ENCODE data around the gene CPEB1. TPM values are rescaled to one million over a fixed set of nuclear protein-coding genes. Genes with fewer than 3 reads are reported as not detected.

Gene CPEB1
- total and polyA plus RNA-seq, 2 of the 13 experiments (the other 11 are each of a cell fraction or from before 2014, with no cell fraction given) = 0.03 to 0.07 TPM

GRCh38 chr15:82674873-82675272, 27.7 kb upstream of the CPEB1 start:
- no peak for ATAC-seq
- no peak for DNase-seq (ENCODE audit: low spot score)
- Histone ChIP-seq H3K9ac (ENCODE audit: insufficient read depth, low read depth, low read length) (no peak overlapping the region), H3K79me2 (ENCODE audit: insufficient read depth, low read length) (no peaks in the 10 kb centered on the region), H3K4me1 (ENCODE audit: insufficient read depth, low read length) (no peaks in the 10 kb centered on the region), H3K9me3 (ENCODE audit: low read length) (no peaks in the 10 kb centered on the region), H3K27ac (ENCODE audit: extremely low read length, insufficient read depth, low read length) (no peak overlapping the region), H3K4me2 (ENCODE audit: low read depth, low read length) (no peak overlapping the region), H3K27me3 (ENCODE audit: control insufficient read depth in 1 of 2, insufficient read depth in 2 of 2, low read length in 2 of 2) (peaks cover 0 to 8% of the 10 kb centered on the region in 2 experiments; a peak in 2 of 5 replicates), H3K4me3 (replicated peaks in 1 of 3; ENCODE audit: insufficient read depth in 1 of 3, low read depth in 2 of 3, low read length in 3 of 3) (no peak overlapping the region), H4K20me1 (ENCODE audit: insufficient read depth, low read length) (no peaks in the 10 kb centered on the region), H2AFZ (ENCODE audit: low read length) (no peak overlapping the region), H3K36me3 (replicated peaks in 1 of 2; ENCODE audit: control insufficient read depth in 1 of 2, insufficient read depth in 2 of 2, low read length in 2 of 2) (no peaks in the 10 kb centered on the region)
- intact Hi-C loops (cut with micrococcal nuclease; ENCODE audit: unreplicated experiment) = no loop called here
- no peak for FAIRE-seq
- in situ Hi-C loops (cut with HindIII; ENCODE audit: extremely low pct_ligation_motif_present, low pct_unique_long_range_greater_than_20kb) = no loop called here
- TF ChIP-seq RFX5 (IDR thresholded peaks at IDR 0.05; ENCODE audit: low read depth, low read length) (no peak), KDM5B (CRISPR knock-in tag; IDR thresholded peaks at IDR 0.05; ENCODE audit: borderline replicate concordance) (no peak), AHR (CRISPR knock-in tag; IDR thresholded peaks at IDR 0.05) (no peak), SNAPC4 (CRISPR knock-in tag; IDR thresholded peaks at IDR 0.05) (no peak), ZNF446 (CRISPR knock-in tag; IDR thresholded peaks at IDR 0.05) (no peak), BCL3 (CRISPR knock-in tag; IDR thresholded peaks at IDR 0.05) (no peak), ZC3H13 (CRISPR knock-in tag; IDR thresholded peaks at IDR 0.05) (no peak)
- no TSS peak for BruUV-seq (replicated peaks)
- ChIA-PET CTCF (ENCODE audit: low intra/inter-chr PET ratio, low total read pairs) (no interaction called here), POLR2A (no interaction called here)
- WGBS (ENCODE audit: low lambda C conversion rate) = 0% methylated on average over 2 of the region's 2 CpGs

Data from HepG2 (cell line).